Measurements from ENCODE around the gene POU2F1.

The POU2F1 gene

GRCh38 chr1:167333124-167333523, 112.4 kb downstream of the POU2F1 start:
- Histone ChIP-seq H3K4me3 (ENCODE audit: low read length) (no peak overlapping the region), H3K9ac (ENCODE audit: low read length) (no peak overlapping the region), H3K9me3 (ENCODE audit: control insufficient read depth, low read length) (no peaks in the 10 kb centered on the region), H3K4me1 (ENCODE audit: control insufficient read depth, insufficient read depth, low read length) (peaks cover 9% of the 10 kb centered on the region), H3K27me3 (ENCODE audit: control insufficient read depth, insufficient read depth, low read length) (no peaks in the 10 kb centered on the region), H3K36me3 (ENCODE audit: control insufficient read depth, insufficient read depth, low read length) (no peaks in the 10 kb centered on the region)

DNA sequence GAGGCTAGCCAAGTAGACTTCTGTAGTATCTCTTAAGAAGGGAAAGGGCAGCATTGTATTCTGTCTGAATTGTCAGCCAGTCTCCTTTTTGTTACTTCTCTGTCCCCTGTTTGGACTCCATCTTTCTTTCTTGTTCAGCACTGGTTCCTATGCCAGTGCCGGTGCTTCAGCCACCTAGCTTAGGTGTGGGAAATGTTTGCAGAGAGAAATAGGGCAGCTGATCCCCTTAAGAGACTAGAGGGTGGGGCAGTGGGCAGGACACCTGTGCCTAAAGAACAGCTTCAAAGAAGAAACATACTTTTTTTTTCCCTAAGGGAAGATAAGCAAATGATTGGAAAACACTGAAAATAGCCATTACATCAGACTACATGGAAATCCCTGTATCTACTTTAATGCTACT, 113.0 kb downstream of the POU2F1 start:
- H3K27me3 ChIP-seq (ENCODE audit: control insufficient read depth, insufficient read depth, low read length): no peaks in the 10 kb centered on the region
- H3K4me3 ChIP-seq (ENCODE audit: low read length): no peak overlapping the region
- no peak overlapping the region for H3K9ac ChIP-seq (ENCODE audit: low read length)
- H3K4me1 ChIP-seq (ENCODE audit: control insufficient read depth, insufficient read depth, low read length): peaks cover 9% of the 10 kb centered on the region
- no peaks in the 10 kb centered on the region for H3K36me3 ChIP-seq (ENCODE audit: control insufficient read depth, insufficient read depth, low read length)
- H3K9me3 ChIP-seq (ENCODE audit: control insufficient read depth, low read length): no peaks in the 10 kb centered on the region

GRCh38 chr1:167339405-167339804, 118.7 kb downstream of the POU2F1 start:
- H3K27me3 ChIP-seq (ENCODE audit: control insufficient read depth, insufficient read depth, low read length): no peaks in the 10 kb centered on the region
- H3K9ac ChIP-seq (ENCODE audit: low read length): no peak overlapping the region
- no peak overlapping the region for H3K4me3 ChIP-seq (ENCODE audit: low read length)
- H3K4me1 ChIP-seq (ENCODE audit: control insufficient read depth, insufficient read depth, low read length): no peaks in the 10 kb centered on the region
- no peaks in the 10 kb centered on the region for H3K36me3 ChIP-seq (ENCODE audit: control insufficient read depth, insufficient read depth, low read length)
- H3K9me3 ChIP-seq (ENCODE audit: control insufficient read depth, low read length): no peaks in the 10 kb centered on the region

- H3K9ac ChIP-seq (ENCODE audit: low read length): no peak overlapping the region
- H3K4me1 ChIP-seq (ENCODE audit: control insufficient read depth, insufficient read depth, low read length): no peaks in the 10 kb centered on the region
- no peak overlapping the region for H3K4me3 ChIP-seq (ENCODE audit: low read length)
- H3K27me3 ChIP-seq (ENCODE audit: control insufficient read depth, insufficient read depth, low read length): no peaks in the 10 kb centered on the region
- no peaks in the 10 kb centered on the region for H3K9me3 ChIP-seq (ENCODE audit: control insufficient read depth, low read length)
- H3K36me3 ChIP-seq (ENCODE audit: control insufficient read depth, insufficient read depth, low read length): no peaks in the 10 kb centered on the region
These were observed 122.2 kb downstream of the POU2F1 start for GRCh38 chr1:167342846-167343245.

DNA sequence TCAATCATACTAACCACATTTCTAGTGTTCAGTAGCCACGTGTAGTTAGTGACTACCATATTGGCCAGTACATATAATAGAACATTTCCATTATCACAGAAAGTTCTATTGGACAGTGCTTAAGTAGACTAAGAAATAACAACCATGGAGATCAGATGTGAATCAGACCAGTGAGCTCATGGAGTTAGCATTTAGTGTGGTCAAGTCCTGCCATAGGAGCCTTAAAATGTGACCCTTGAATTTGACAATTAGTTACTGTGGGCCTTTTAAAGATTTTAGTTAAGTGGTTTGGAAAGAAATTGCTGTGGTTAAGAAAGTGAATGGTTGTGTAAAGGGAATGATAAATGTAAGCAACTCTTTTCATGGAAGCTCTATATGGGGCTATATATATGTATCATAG, 123.4 kb downstream of the POU2F1 start:
- H3K4me1 ChIP-seq (ENCODE audit: control insufficient read depth, insufficient read depth, low read length): no peaks in the 10 kb centered on the region
- H3K36me3 ChIP-seq (ENCODE audit: control insufficient read depth, insufficient read depth, low read length): no peaks in the 10 kb centered on the region
- H3K9ac ChIP-seq (ENCODE audit: low read length): no peak overlapping the region
- no peaks in the 10 kb centered on the region for H3K9me3 ChIP-seq (ENCODE audit: control insufficient read depth, low read length)
- no peak overlapping the region for H3K4me3 ChIP-seq (ENCODE audit: low read length)
- H3K27me3 ChIP-seq (ENCODE audit: control insufficient read depth, insufficient read depth, low read length): no peaks in the 10 kb centered on the region

GRCh38 chr1:167344615-167345385, 124.1 kb downstream of the POU2F1 start:
- Histone ChIP-seq H3K4me1 (ENCODE audit: control insufficient read depth, insufficient read depth, low read length) (no peaks in the 10 kb centered on the region), H3K4me3 (ENCODE audit: low read length) (no peak overlapping the region), H3K9ac (ENCODE audit: low read length) (no peak overlapping the region), H3K27me3 (ENCODE audit: control insufficient read depth, insufficient read depth, low read length) (no peaks in the 10 kb centered on the region), H3K36me3 (ENCODE audit: control insufficient read depth, insufficient read depth, low read length) (no peaks in the 10 kb centered on the region), H3K9me3 (ENCODE audit: control insufficient read depth, low read length) (no peaks in the 10 kb centered on the region)

DNA sequence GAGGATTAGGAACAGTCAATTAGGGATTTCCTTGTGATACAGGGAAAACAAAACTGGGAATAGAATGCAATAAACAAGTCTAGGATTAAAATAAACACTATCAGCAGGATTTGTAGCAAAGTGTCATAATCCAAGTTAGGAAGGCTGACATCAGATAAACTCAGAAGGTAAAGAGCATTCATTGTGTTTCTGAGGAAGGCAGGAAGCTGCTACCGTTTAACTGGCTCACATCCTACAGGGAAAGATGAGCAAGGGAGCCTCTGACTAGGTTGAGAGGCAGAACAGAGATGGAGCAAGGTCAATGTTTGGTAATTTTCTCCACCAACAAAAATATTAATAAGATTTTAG, 124.7 kb downstream of the POU2F1 start:
- Histone ChIP-seq H3K4me1 (ENCODE audit: control insufficient read depth, insufficient read depth, low read length) (no peaks in the 10 kb centered on the region), H3K9ac (ENCODE audit: low read length) (no peak overlapping the region), H3K9me3 (ENCODE audit: control insufficient read depth, low read length) (no peaks in the 10 kb centered on the region), H3K4me3 (ENCODE audit: low read length) (no peak overlapping the region), H3K27me3 (ENCODE audit: control insufficient read depth, insufficient read depth, low read length) (no peaks in the 10 kb centered on the region), H3K36me3 (ENCODE audit: control insufficient read depth, insufficient read depth, low read length) (no peaks in the 10 kb centered on the region)

- H3K4me1 ChIP-seq (ENCODE audit: control insufficient read depth, insufficient read depth, low read length): no peaks in the 10 kb centered on the region
- no peaks in the 10 kb centered on the region for H3K27me3 ChIP-seq (ENCODE audit: control insufficient read depth, insufficient read depth, low read length)
- H3K4me3 ChIP-seq (ENCODE audit: low read length): no peak overlapping the region
- no peak overlapping the region for H3K9ac ChIP-seq (ENCODE audit: low read length)
- no peaks in the 10 kb centered on the region for H3K36me3 ChIP-seq (ENCODE audit: control insufficient read depth, insufficient read depth, low read length)
- no peaks in the 10 kb centered on the region for H3K9me3 ChIP-seq (ENCODE audit: control insufficient read depth, low read length)
These were observed 136.6 kb downstream of the POU2F1 start for GRCh38 chr1:167357305-167357704.

DNA sequence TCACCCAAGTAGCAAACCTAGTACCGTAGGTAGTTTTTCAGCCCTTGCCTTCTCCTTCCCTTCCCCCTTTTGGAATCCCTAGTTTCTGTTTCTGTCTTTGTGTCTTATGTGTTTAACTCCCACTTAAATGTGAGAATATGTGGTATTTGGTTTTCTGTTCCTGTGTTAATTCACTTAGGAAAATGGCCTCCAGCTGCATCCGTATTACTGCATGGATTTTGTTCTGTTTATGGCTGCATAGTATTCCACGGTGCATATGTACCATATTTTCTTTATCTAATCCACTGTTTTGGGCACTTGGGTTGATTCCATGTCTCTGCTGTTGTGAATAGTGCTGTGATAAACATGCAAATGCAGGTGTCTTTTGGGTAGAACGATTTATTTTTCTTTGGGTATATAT, 138.6 kb downstream of the POU2F1 start:
- H3K9me3 ChIP-seq (ENCODE audit: control insufficient read depth, low read length): no peaks in the 10 kb centered on the region
- no peaks in the 10 kb centered on the region for H3K27me3 ChIP-seq (ENCODE audit: control insufficient read depth, insufficient read depth, low read length)
- no peaks in the 10 kb centered on the region for H3K4me1 ChIP-seq (ENCODE audit: control insufficient read depth, insufficient read depth, low read length)
- H3K9ac ChIP-seq (ENCODE audit: low read length): no peak overlapping the region
- H3K4me3 ChIP-seq (ENCODE audit: low read length): no peak overlapping the region
- H3K36me3 ChIP-seq (ENCODE audit: control insufficient read depth, insufficient read depth, low read length): no peaks in the 10 kb centered on the region

GRCh38 chr1:167360120-167360519, 139.4 kb downstream of the POU2F1 start:
- Histone ChIP-seq H3K4me3 (ENCODE audit: low read length) (no peak overlapping the region), H3K9me3 (ENCODE audit: control insufficient read depth, low read length) (no peaks in the 10 kb centered on the region), H3K9ac (ENCODE audit: low read length) (no peak overlapping the region), H3K36me3 (ENCODE audit: control insufficient read depth, insufficient read depth, low read length) (no peaks in the 10 kb centered on the region), H3K27me3 (ENCODE audit: control insufficient read depth, insufficient read depth, low read length) (no peaks in the 10 kb centered on the region), H3K4me1 (ENCODE audit: control insufficient read depth, insufficient read depth, low read length) (no peaks in the 10 kb centered on the region)

- no peak overlapping the region for H3K9ac ChIP-seq (ENCODE audit: low read length)
- no peaks in the 10 kb centered on the region for H3K36me3 ChIP-seq (ENCODE audit: control insufficient read depth, insufficient read depth, low read length)
- no peaks in the 10 kb centered on the region for H3K4me1 ChIP-seq (ENCODE audit: control insufficient read depth, insufficient read depth, low read length)
- no peaks in the 10 kb centered on the region for H3K9me3 ChIP-seq (ENCODE audit: control insufficient read depth, low read length)
- H3K4me3 ChIP-seq (ENCODE audit: low read length): no peak overlapping the region
- no peaks in the 10 kb centered on the region for H3K27me3 ChIP-seq (ENCODE audit: control insufficient read depth, insufficient read depth, low read length)
These were observed 142.0 kb downstream of the POU2F1 start for GRCh38 chr1:167362638-167363037.

GRCh38 chr1:167364826-167365225, 144.1 kb downstream of the POU2F1 start:
- Histone ChIP-seq H3K9me3 (ENCODE audit: control insufficient read depth, low read length) (no peaks in the 10 kb centered on the region), H3K4me3 (ENCODE audit: low read length) (no peak overlapping the region), H3K9ac (ENCODE audit: low read length) (no peak overlapping the region), H3K4me1 (ENCODE audit: control insufficient read depth, insufficient read depth, low read length) (no peaks in the 10 kb centered on the region), H3K27me3 (ENCODE audit: control insufficient read depth, insufficient read depth, low read length) (no peaks in the 10 kb centered on the region), H3K36me3 (ENCODE audit: control insufficient read depth, insufficient read depth, low read length) (no peaks in the 10 kb centered on the region)

- Histone ChIP-seq H3K4me3 (ENCODE audit: low read length) (no peak overlapping the region), H3K9ac (ENCODE audit: low read length) (no peak overlapping the region), H3K27me3 (ENCODE audit: control insufficient read depth, insufficient read depth, low read length) (no peaks in the 10 kb centered on the region), H3K36me3 (ENCODE audit: control insufficient read depth, insufficient read depth, low read length) (no peaks in the 10 kb centered on the region), H3K4me1 (ENCODE audit: control insufficient read depth, insufficient read depth, low read length) (no peaks in the 10 kb centered on the region), H3K9me3 (ENCODE audit: control insufficient read depth, low read length) (no peaks in the 10 kb centered on the region)
These were observed 144.7 kb downstream of the POU2F1 start for GRCh38 chr1:167365360-167365759.

Data from mucosa of stomach (tissue), 1 donor.